ENCODE data around the gene TTC12.

TTC12 gene

GRCh38 chr11:113331441-113331840, 17.1 kb downstream of the TTC12 start:
- DNase-seq (ENCODE audit: low read depth) = no peak

DNA sequence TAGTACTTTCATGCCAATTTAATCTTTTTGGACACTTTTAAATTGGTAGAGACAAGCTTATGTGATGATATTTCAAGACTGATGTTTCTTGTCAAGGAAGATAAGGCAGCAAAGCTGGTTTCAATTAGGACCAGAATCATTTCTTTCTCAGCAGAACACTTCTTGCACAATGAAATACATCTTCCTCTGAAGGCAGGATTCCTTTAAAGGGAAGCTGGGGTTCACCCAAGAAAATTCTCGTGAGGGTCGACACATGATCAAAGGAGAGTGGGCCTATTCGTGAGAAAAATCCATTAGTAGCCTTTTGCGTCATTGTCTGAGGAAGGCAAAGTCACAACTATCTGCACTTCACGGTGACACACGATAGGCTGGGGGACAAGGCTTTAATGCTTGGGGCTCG, 17.6 kb downstream of the TTC12 start:
- DNase-seq (ENCODE audit: low read depth) = no peak

DNA sequence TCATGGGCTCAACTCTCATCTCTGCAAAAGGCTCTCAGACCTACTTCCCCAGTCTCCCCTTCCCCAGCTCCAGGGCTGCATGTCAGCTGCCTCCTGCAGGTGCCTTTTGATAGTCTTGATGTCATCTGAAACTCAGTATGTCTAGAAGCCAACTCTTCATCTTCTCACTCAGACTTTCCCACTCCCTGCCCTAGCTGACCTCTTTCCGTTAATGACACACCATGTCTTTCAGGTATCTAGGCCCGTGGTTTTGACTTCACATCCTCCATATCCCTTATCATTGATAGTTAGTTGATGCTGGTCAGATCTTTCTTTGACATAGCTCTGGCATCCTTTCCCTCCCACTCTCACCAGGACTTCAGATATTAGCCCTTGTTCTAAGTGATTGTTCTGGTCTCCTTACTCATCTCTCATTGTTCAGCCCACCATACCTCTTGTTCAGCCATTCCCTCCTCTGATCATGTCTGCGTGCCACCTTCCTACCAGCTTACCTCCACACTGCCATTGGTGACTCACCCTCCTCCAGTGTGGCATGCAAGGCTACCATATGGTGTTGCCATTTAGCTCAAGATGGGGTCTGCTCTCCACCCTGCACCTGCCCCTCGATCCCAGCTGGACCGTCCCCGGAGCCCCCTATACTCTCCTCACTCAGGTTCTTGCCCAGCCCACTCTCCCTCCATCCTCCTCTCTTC, 18.4 kb downstream of the TTC12 start:
- DNase-seq (ENCODE audit: low read depth) = no peak

DNA sequence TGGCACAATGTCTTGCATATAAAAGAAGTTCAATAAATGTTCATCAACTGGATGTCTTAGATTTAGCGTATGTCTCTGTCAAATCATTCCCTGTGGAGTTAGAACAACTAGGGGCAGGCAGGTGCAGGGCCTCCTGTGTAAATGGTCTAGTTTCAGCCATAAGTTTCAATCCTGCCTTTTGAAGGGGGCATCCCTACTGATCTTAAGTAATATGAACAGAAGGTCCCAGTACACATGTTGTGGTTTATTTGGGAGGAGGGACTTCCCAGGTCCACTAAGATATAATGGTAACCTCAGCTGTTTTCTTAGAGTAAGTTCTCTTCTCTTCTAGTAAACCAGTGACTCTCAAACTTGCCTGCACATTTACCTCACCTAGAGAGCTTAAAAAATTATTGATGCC, 19.8 kb downstream of the TTC12 start:
- DNase-seq (ENCODE audit: low read depth) = no peak

DNA sequence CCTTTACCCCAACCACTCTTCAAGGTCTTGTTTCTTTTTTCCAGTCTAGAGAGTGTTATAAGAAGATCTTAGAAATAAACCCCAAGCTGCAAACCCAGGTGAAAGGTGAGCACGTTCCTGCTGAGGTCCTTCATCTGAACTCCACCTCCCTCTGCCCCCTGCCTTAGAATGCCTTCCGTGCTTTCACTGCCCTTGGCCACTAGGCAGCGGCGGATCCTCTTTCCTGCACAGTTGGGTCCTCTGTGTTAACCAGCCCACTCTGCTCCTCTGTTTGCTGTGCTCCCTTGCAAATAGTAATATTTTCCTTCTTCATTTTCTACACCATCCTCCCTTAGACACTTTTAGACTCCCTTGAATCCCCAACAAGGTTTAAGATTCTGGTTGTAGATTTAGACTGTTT, 24.3 kb downstream of the TTC12 start:
- DNase-seq (ENCODE audit: low read depth) = no peak

- no peak for DNase-seq (ENCODE audit: low read depth)
Measured at GRCh38 chr11:113339929-113340589, 25.7 kb downstream of the TTC12 start.

DNA sequence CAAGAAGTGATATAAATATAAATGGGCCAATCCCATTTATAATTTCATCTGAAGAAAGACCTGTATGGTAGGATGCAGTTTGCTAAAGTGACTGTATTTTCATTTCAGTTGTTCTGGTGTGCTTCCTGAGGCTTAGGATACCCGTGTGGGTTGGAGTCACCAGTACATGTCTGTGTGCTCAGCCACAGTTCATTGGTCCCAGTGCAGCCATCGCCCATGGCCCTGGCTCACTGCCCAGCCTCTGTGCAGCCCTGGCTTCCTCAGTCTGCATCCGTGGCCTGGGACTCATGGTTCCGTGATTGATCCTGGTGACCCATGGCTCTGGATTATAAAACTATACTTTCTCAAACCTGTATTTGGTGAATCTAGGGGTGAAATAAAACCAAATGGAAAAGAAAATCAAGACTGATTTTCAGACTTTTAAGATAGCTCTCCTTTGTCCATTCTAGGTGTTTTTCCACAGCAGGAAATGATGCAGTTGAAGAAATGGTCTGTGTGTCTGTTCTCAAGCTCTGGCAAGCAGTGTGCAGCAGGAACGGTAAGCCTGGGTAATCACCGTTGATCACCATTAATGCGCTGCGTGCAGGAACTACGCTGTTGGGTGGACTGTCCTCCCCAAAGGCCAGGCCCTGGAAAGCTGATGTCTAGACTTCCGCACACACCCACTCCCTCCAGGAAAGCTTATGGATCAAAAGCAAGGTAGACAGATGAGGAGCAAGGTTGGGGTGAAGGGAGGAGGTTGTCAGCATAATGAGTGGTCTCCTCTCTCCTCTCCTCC, 27.2 kb downstream of the TTC12 start:
- no peak for DNase-seq (ENCODE audit: low read depth)

GRCh38 chr11:113345978-113346377, 31.6 kb downstream of the TTC12 start:
- DNase-seq (ENCODE audit: low read depth) = no peak

GRCh38 chr11:113349528-113349927, 35.1 kb downstream of the TTC12 start:
- no peak for DNase-seq (ENCODE audit: low read depth)

GRCh38 chr11:113350336-113351067, 36.1 kb downstream of the TTC12 start:
- no peak for DNase-seq (ENCODE audit: low read depth)

GRCh38 chr11:113351068-113351450, 36.7 kb downstream of the TTC12 start:
- no peak for DNase-seq (ENCODE audit: low read depth)

GRCh38 chr11:113351480-113351879, 37.1 kb downstream of the TTC12 start:
- DNase-seq (ENCODE audit: low read depth) = no peak

DNA sequence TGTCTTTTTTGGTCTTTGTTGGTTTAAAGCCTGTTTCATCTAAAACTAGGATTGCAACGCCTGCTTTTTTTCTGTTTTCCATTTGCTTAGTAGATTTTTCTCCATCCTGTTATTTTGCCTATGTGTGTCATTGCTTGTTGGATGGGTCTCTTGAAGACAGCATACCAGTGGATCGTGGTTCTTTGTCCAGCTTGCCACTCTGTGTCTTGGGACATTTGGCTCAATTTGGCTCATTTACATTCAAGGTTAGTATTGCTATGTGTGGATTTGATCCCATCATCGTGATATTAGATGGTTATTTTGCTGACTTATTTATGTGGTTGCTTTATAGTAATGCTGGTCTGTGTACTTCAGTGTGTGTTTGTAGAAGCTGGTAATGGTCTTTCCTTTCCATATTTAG, 41.8 kb downstream of the TTC12 start:
- DNase-seq (ENCODE audit: low read depth) = no peak

DNA sequence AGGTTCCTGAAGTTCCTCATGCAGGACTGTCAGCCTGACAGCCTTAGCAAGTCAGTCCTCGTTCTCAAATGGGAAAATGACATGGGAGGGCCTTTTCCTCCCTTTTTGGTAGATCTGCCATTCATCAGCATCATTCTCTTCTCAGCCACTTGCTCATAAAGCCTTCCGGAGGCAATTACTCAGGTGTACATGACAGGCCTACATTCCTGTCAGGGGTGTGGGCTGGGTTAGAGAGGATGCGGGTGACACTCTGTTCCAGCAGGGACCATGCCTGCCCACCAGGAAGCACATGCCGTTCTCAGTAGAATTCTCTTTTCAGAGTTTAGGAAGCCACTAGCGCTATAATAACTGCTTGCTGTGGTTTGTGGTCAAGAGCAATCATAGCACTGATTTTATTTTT, 49.0 kb downstream of the TTC12 start:
- no peak for DNase-seq (ENCODE audit: low read depth)

DNA sequence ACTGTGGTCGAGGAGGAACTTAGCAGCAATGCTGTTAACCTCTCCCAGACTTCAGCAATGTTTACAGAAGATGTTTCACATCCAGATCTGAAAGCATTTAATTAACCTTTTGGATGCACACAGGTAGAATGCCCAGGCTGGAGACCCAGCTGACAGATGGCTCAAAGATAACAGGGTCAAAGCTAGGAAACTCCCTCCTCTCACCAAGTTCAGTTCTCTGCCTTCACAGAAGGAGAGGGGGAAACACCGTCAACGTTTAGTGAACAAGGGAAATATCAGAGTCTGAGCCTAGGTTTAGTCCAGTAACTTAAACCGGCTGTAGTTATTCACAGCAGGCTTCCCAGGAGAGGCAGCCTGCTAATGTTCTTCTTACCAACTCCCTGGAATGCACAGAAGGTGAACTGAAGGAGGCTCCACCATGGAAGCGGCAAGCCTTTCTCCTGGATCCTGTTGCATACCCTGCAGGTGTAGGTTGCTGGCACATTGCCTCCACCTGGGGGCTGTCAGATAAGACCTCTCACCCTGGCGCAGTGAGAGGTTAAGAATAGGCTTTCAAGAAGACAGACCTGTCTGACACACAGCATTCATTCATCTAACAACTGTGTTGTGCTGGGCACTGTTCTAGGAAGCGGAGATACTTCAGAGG, 49.7 kb downstream of the TTC12 start:
- no peak for DNase-seq (ENCODE audit: low read depth)

GRCh38 chr11:113365895-113366294, 51.5 kb downstream of the TTC12 start:
- no peak for DNase-seq (ENCODE audit: low read depth)

DNA sequence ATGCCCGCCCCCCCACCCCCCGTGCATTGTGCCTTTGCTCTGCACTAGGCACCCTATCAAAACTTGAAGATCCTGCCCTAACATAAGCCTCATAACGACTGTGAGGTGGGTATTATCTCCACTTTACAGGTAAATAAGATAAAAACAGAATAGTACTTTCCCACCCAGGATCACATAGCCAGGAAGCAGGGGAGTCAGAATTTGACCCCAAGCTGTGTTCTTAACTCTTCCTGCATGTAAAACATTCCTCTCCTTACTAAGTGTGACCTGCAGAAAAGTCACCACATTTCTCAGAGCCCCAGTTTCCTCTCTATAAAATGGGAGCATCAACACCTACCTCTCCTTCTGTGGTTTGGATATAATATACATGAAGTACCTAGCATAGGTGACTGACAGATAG, 55.0 kb downstream of the TTC12 start:
- DNase-seq (ENCODE audit: low read depth) = no peak

DNA sequence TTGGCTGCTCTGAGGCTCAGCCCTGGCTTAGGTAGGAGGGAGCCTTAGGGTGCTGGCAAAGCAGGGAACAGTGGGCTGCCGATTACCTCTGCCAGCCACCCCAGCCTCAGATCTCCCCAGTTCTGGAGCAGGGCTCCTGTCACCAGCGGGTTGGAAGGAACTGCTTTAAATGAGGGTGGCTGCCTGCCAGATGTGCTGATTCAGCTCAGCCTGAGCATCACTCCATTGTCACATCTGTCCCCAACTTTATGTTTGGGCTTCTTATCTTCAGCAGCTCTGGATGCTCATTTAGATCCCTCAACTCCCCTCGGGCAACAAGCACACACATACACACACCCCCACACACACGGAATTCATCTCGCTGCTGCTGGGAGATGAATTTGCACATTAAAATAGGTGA, 56.3 kb downstream of the TTC12 start:
- DNase-seq (ENCODE audit: low read depth) = no peak

- no peak for DNase-seq (ENCODE audit: low read depth)
Measured at GRCh38 chr11:113372309-113372708, 57.9 kb downstream of the TTC12 start.

GRCh38 chr11:113373306-113373705, 58.9 kb downstream of the TTC12 start:
- DNase-seq (ENCODE audit: low read depth) = peak; percentile 63

GRCh38 chr11:113373981-113374560, 59.7 kb downstream of the TTC12 start:
- no peak for DNase-seq (ENCODE audit: low read depth)

DNA sequence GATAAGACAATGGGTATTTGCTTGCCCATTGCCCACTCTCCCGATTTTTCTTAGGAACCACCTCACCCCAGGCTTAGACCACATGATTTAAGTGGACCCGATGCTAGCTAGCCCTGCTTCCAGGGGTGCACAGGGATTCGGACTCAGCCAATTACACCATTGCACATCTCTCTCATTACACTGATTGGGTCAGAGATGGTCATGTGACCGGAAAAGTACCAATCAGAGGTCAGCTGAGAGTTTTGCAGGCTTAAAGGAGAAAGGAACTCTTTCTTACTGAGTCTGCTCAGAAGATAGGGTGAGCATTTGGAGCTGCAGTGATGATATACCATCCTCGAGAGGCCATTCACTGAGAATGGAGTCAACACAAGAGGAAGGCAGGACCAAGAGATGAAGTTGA, 61.0 kb downstream of the TTC12 start:
- no peak for DNase-seq (ENCODE audit: low read depth)
